GF-D8 (cell line): Measurements from ENCODE around the gene SHF.
"Not testable (repeated sequence)": the region's sequence is repeated elsewhere in the genome, so short reads cannot be mapped to it uniquely, and the experiment has no call there.

Experiments
- DNase-seq: peaks from one replicate; lab custom pipeline; 2025; lab: John Stamatoyannopoulos, UW

The SHF gene

GRCh38 chr15:45146405-45146804 lies 41.4 kb downstream of the SHF start:
- no peak for DNase-seq

DNA sequence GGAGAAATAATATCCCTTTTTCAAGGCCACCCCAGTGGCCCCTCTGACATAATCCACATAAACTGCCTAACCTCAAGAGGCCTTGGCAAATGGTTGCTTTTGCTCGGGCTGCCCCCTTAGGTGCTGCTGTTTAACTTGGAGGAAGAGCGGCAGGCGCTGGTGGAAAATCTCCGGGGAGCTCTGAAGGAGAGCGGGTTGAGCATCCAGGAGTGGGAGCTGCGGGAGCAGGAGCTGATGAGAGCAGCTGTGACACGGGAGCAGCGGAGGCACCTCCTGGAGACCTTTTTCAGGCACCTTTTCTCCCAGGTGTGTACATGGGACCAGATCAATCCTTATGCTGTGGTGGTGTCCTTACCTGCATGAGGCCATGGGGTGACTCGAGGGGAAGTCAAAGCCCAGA lies 43.0 kb downstream of the SHF start:
- no peak for DNase-seq

DNA sequence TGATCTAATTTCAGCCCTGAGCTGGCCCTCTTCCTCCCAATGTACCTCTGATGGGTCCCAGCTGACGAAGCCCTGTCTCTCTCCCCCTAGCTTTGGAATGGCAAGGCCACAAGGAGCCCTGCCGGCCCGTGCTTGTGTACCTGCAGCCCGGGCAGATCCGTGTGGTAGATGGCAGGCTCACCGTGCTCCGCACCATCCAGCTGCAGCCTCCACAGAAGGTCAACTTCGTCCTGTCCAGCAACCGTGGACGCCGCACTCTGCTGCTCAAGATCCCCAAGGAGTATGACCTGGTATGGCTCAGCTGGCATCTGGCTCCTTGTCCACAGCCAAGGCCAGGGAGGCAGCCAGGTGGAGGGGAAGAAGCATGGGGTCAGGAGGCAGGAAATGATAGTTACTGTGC lies 43.8 kb downstream of the SHF start:
- no peak for DNase-seq

GRCh38 chr15:45143056-45143455 lies 44.7 kb downstream of the SHF start:
- DNase-seq, result no peak

- no peak for DNase-seq
Measured at GRCh38 chr15:45141386-45141785, 46.4 kb downstream of the SHF start.

- no peak for DNase-seq
Measured at GRCh38 chr15:45140557-45141250, 47.1 kb downstream of the SHF start.

DNA sequence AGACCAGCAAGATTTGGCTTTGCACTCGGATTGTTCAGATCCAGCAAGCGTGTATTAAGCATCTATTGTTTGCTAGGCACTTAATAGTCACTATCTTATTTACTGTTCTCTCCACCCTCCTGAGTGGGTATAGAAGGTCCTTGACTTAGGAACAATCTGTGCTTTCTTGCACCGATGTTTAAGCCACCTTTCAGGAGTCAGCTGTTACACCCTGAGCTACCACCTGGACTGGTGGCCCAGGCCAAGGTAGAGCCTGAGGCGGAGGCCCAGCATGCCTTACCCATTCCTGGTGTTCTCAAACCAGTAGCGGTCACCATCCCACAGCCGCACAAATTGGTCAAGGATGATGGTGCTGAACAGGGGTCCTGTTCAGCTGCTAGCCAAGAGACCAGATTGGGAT lies 48.0 kb downstream of the SHF start:
- DNase-seq, result no peak

- no peak for DNase-seq
Measured at GRCh38 chr15:45138814-45139765, 48.7 kb downstream of the SHF start.

DNA sequence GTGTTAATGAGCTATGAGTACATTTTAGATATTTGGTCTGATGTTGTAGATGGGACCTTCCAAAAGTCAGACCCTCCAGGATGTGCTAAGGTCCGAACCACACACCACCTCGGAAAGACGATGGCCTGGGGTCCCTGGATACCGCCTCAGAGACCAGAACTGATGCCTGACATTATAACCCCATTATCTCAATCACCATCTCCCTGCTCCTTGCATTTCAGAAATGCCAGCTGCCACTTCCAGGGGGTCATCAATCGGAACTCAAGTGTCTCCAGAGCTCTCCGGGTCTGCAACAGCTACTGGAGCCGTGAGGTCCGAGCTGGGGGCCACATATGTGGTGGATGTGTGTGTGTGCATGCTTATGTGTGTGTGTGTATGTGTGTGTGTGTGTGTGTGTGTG lies 50.1 kb downstream of the SHF start:
- no peak for DNase-seq

- DNase-seq, result no peak
Measured at GRCh38 chr15:45136378-45136764, 51.4 kb downstream of the SHF start.

DNA sequence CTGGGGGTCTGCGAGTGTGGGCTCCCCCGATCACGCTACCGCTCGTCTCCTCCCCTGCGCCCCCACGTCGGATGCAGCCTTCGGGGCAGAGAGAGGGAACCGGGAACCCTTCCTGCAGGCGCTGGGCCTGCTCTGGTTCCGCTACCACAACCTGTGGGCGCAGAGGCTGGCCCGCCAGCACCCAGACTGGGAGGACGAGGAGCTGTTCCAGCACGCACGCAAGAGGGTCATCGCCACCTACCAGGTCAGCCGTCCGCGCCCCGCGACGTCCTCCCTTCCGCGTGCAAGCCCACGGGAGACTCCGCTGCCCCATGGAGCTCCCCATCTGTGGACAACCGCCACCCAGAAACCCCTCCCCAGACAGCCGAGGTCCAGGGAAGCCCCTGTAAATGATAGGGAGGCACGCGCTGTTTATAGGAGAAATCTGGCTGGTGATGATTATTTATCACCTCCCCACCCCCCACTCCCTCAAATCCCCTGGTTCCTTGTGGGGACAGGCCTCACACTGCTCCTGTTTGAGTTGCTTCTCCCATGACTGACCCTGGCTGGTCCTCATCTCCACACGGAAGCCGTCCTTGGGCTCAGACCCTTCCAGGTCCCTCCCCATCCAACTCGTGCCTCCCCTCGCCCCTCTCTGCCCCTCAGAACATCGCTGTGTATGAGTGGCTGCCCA lies 51.9 kb downstream of the SHF start:
- not testable (repeated sequence) for DNase-seq

GRCh38 chr15:45134682-45135604 lies 52.8 kb downstream of the SHF start:
- no peak for DNase-seq

- DNase-seq, result no peak
Measured at GRCh38 chr15:45134046-45134445, 53.7 kb downstream of the SHF start.

GRCh38 chr15:45133561-45133920 lies 54.2 kb downstream of the SHF start:
- no peak for DNase-seq

GRCh38 chr15:45132844-45133560 lies 54.8 kb downstream of the SHF start:
- no peak for DNase-seq

- no peak for DNase-seq
Measured at GRCh38 chr15:45131510-45131909, 56.3 kb downstream of the SHF start.

GRCh38 chr15:45130291-45131000 lies 57.3 kb downstream of the SHF start:
- DNase-seq, result no peak

DNA sequence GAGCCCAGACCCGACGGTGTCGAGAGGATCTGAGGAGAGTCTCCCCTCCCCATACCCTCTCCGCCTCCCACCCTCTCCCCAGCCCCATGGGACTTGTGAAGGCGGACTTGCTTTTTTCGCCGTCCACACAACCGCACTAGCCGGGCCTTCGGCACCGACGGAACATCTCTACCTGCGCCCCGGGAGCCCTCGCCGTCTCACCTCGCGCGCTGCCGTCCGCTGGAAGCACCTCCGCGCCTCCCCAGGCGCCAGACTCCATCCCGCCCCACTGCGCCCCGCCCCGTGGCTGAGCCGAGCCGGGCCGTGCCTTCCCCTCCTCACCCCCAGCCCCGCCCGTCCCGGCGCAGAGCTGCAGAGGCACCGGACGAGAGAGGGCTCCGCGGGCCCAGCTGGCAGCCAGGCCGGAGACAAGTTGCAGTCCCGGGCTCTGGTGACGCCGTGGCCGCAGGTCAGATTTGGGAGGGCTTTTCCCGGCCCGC lies 58.1 kb downstream of the SHF start, which contains the start of the genes DUOX1 and DUOXA1:
Gene DUOX1 (plus strand): TSS at position 344 of the 479 bp plus-strand sequence. CDS start 1,973 bp downstream, outside the sequence.
Gene DUOXA1 (minus strand): TSS at position 229 of the 479 bp plus-strand sequence. CDS start 6,865 bp downstream, outside the sequence.
- DNase-seq, result no peak

GRCh38 chr15:45128971-45129639 lies 58.7 kb downstream of the SHF start:
- DNase-seq, result no peak
